B cell (primary cell): ENCODE data around the gene PDLIM5.

Source experiments
- EZH2 ChIP-seq: IDR thresholded peaks from 2 replicates; pipeline ENCODE4 v1.6.1; 2012; ENCODE audit warnings: borderline replicate concordance, low read depth, mild to moderate bottlenecking, moderate library complexity, low read length; ENCODE audit not compliant: insufficient read depth, poor library complexity, severe bottlenecking
- TF ChIP-seq, protein P1 (sequence below): fragments of 200-600 bp; IDR thresholded peaks from one replicate; pipeline ENCODE4 v1.8.0; 2022; ENCODE audit warnings: antibody characterized with exemption, mild to moderate bottlenecking

DNA sequence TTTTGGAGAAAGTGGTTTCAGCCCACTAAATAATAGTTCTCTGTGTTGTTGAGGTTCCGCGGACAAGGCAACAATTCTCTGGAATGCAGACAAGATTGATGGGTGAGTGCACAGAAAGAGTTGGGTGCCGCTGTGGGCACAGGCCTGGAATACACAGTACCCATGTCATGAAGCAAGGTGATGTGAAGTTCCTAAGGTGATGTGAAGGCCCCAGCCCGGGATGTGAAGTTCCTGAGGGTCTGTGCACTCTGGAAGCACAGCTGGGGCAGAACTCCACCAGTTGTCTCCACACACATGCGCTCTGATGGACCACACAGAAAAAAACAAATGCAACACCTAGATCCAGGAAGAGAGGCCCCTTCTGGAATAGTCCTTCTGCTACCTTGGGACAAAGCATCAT is 219.4 kb downstream of the PDLIM5 start:
- TF ChIP-seq, protein P1, sequence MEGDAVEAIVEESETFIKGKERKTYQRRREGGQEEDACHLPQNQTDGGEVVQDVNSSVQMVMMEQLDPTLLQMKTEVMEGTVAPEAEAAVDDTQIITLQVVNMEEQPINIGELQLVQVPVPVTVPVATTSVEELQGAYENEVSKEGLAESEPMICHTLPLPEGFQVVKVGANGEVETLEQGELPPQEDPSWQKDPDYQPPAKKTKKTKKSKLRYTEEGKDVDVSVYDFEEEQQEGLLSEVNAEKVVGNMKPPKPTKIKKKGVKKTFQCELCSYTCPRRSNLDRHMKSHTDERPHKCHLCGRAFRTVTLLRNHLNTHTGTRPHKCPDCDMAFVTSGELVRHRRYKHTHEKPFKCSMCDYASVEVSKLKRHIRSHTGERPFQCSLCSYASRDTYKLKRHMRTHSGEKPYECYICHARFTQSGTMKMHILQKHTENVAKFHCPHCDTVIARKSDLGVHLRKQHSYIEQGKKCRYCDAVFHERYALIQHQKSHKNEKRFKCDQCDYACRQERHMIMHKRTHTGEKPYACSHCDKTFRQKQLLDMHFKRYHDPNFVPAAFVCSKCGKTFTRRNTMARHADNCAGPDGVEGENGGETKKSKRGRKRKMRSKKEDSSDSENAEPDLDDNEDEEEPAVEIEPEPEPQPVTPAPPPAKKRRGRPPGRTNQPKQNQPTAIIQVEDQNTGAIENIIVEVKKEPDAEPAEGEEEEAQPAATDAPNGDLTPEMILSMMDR: no peak
- TF ChIP-seq EZH2: no peak
